Inferior parietal cortex (tissue), 1 donor: Measurements from ENCODE around the gene PSPN.
A peak's percentile ranks its signal among the peaks of the same experiment; 100 is the strongest.
"Not testable (repeated sequence)": the region's sequence is repeated elsewhere in the genome, so short reads cannot be mapped to it uniquely, and the experiment has no call there.

Source experiments
- DNase-seq: peaks from one replicate; pipeline ENCODE4 v3.0.0-alpha.2; 2016; ENCODE audit errors: extremely low spot score

The PSPN gene

DNA sequence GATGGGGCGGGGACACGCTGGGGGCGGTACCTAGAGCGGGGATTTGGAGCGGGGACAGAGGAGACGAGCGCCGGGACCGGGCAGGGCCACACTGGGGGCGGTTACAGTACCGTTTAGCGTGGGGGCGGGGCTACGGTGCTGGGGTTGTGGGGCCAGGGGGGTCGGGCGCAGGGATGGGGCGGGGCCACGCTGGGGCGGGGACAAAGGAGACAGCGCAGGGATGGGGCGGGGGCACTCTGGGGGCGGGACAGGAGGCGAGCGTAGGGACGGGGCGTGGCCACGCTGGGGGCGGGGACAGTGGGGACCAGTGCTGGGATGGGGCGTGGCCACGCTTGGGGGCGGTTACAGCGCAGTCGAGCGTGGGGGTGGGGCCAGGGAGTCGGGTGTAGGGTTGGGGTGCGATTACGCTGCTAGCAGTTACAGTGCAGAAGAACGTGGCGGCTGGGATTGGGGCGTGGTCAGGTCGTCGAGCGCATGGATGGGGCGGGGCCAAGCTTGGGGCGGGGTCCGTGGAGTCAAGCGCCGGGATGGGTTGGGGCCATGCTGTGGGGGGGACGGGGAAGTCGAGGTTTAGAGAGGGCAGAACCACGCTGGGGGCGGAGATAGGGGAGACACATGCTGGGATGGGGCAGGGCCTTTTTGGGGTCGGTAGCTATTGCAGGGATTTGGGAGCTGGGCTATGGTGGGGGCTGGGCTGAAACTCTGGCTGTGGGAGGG lies 2.5 kb downstream of the PSPN start:
- peak; percentile 83 for DNase-seq

DNA sequence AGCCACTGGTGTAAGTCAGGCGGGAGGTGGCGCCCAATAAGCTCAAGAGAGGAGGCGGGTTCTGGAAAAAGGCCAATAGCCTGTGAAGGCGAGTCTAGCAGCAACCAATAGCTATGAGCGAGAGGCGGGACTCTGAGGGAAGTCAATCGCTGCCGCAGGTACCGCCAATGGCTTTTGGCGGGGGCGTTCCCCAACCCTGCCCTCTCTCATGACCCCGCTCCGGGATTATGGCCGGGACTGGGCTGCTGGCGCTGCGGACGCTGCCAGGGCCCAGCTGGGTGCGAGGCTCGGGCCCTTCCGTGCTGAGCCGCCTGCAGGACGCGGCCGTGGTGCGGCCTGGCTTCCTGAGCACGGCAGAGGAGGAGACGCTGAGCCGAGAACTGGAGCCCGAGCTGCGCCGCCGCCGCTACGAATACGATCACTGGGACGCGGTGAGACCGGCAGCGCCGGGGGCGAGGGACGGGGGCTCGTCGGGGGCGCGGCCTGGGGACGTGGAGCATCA lies 3.1 kb downstream of the PSPN start, which contains the start of gene ALKBH7:
Gene ALKBH7, plus strand, starts transcription at position 201 of the 502 bp plus-strand sequence. Its CDS starts 27 bp downstream, at position 228.
- DNase-seq: peak; percentile 100

DNA sequence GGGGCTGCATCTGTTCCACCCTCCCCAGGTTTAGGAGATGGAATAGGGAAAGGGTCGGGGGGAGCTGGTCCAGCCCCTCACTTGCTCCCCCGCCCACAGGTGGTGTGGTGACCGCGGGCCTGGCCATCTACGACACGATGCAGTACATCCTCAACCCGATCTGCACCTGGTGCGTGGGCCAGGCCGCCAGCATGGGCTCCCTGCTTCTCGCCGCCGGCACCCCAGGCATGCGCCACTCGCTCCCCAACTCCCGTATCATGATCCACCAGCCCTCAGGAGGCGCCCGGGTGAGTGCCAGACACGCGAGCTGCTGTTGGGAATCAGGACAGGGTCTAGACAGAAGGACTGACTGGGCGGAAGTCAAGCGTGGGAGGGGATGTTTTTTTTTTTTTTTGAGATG lies 11.4 kb downstream of the PSPN start:
- DNase-seq: no peak

DNA sequence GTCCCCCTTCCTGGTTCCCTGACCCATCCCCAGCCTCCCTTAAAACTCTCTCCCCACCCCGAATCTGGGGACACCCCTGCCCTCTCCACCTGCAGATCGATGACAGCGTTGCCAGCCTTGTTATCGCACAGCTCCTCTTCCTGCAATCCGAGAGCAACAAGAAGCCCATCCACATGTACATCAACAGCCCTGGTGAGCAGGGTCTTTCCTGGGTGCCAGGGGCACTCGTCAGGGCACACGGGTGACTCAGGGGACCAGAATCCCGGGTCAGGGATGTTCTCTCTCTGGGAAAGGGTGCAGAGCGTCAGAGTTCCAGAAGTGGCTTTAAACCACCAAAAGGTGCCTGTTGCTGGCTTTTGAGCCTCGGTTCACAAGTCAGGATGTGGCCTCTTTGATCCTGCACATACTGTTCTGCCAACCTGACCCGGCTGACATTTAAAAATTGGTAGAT lies 13.4 kb downstream of the PSPN start:
- DNase-seq: no peak

DNA sequence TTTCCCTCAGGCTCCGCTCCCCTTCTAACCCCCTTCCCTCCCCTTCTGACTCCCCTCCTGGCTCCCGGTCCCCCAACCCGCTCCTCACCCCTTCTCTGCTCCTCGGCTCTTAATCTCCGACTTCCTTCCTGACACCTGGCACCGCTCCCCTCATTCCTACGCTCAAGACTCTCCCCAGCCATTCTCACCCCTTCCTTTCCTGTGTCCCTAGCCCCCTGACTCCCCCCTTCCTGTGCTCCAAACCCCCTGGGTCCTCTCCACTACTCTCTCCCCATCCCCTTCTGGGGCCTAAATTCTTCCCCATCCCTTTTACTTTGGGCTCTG lies 13.7 kb downstream of the PSPN start:
- no peak for DNase-seq

DNA sequence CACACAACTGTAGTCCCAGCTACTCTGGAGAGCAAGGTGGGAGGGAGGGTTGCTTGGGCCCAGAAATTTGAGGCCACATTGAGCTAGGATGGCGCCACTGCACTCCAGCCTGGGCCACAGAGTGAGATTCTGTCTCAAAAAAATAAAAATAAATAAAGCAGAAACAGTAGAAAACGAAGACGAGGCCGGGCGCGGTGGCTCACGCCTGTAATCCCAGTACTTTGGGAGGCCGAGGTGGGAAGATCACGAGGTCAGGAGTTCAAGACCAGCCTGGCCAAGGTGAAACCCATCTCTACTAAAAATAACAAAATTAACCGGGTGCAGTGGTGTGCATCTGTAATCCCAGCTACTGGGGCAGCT lies 14.9 kb downstream of the PSPN start:
- DNase-seq: not testable (repeated sequence)

DNA sequence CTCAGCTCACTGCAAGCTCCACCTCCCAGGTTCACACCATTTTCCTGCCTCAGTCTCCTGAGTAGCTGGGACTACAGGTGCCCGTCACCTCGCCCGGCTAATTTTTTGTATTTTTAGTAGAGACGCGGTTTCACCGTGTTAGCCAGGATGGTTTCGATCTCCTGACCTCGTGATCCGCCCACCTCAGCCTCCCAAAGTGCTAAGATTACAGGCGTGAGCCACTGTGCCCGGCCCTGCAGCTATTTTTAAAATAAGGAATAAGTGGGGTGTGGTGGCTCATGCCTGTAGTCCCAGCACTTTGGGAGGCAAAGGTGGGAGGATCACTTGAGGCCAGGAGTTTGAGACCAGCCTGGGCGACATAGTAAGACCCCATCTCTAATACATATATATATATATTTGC lies 15.3 kb downstream of the PSPN start:
- not testable (repeated sequence) for DNase-seq

DNA sequence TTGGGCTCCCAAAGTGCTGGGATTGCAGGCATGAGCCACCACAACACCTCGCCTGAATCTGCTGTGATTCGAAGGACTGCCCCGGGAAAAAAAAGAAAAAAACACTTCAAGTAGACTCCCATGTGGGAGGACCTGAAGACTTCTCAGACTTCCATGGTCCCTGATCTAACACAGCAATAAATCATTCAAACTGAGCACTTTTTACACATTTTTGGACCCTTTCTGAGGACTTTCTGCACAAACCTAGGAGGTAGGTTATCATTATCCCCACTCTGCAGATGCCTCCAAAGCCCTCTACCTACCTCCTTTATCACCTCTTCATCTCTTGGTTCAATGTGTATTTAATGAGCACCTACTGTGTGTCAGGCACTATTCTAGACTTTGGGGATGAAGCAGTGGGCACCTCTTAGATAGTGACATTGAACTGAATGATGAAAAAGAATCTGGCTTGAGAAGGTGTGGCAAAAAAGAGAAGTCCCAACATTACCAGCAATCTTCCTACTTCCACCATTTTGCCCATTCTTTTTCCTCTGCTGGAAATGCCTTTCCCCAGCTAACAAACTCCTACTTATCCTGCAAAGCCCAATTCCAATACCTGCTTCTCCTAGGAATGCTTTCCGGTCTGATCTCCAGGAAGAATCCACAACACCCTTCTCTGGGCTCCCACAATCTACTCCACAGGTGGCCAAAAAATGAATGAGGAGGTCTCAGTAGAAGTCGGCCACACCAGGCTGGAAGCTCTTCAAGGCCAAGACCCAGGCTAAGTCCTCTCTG lies 16.0 kb downstream of the PSPN start:
- no peak for DNase-seq

DNA sequence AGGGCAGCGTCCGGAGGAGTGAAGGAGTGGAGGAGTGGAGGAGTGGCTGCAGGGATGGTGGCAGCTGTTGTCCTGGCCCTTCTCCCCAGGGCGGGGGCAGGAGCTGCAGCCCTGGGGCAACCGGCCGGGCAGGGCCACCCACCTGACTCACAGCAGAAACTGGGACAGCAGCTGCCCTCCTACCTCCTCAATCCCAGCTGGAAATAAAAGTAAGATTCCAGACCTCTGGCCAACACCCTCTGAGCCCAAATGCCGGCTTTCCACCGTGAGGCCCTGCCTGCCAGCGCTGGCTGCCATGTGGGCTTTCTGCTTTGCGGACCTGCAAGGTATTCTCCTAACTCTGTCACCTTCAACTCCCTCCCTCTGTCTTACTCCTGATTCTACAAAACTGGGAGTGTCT lies 17.7 kb downstream of the PSPN start:
- no peak for DNase-seq

DNA sequence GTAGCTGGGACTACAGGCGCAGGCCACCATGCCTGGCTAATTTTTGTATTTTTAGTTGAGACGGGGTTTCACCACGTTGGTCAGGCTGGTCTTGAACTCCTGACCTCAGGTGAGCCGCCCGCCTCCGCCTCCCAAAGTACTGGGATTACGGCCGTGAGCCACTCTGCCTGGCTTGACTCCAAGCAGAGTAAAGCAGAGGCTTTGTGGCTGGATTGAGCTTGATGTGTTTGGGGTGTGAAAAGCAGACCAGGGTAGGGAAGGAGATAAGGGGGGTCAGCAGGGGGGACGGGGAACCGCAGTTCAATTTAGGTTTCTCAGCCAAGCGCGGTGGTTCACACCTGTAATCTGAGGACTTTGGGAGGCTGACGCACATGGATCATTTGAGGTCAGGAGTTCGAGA lies 18.6 kb downstream of the PSPN start:
- DNase-seq: no peak

DNA sequence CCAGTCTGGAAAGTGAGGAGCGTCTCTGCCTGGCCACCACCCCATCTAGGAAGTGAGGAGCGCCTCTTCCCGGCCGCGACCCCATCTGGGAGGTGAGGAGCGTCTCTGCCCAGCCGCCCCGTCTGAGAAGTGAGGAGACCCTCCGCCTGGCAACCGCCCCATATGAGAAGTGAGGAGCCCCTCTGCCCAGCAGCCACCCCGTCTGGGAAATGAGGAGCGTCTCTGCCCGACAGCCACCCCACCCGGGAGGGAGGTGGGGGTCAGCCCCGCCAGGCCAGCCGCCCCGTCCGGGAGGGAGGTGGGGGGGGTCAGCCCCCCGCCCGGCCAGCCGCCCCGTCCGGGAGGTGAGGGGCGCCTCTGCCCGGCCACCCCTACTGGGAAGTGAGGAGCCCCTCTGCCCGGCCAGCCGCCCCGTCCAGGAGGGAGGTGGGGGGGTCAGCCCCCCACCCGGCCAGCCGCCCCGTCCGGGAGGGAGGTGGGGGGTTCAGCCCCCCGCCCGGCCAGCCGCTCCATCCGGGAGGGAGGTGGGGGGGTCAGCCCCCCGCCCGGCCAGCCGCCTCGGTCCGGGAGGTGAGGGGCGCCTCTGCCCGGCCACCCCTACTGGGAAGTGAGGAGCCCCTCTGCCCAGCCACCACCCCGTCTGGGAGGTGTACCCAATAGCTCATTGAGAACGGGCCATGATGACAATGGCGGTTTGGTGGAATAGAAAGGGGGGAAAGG lies 20.3 kb downstream of the PSPN start:
- DNase-seq: not testable (repeated sequence)

DNA sequence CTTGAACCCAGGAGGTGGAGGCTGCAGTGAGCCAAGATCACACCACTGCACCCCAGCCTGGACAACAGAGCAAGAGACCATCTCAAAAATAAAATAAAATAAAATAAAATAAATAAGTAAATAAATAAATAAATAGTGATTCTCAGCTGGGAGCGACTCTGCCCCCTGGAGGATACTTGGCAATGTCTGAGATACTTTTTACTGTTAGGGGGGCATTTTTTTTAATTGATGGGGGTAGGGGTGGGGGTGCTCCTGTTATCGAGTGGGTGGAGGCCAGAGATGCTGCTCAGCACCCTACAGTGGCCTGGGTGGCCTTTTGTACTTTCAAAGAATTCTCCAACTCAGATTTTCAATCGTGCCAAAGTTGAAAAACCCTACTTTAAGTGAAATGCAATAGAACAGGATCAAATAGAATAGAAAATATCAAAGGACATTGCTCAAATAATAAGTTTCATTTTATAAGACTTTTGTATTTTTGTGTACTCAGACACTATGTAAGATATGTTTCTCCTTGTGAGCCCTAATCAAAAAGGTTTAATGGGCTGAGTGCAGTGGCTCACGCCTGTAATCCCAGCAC lies 21.5 kb downstream of the PSPN start:
- DNase-seq: no peak

DNA sequence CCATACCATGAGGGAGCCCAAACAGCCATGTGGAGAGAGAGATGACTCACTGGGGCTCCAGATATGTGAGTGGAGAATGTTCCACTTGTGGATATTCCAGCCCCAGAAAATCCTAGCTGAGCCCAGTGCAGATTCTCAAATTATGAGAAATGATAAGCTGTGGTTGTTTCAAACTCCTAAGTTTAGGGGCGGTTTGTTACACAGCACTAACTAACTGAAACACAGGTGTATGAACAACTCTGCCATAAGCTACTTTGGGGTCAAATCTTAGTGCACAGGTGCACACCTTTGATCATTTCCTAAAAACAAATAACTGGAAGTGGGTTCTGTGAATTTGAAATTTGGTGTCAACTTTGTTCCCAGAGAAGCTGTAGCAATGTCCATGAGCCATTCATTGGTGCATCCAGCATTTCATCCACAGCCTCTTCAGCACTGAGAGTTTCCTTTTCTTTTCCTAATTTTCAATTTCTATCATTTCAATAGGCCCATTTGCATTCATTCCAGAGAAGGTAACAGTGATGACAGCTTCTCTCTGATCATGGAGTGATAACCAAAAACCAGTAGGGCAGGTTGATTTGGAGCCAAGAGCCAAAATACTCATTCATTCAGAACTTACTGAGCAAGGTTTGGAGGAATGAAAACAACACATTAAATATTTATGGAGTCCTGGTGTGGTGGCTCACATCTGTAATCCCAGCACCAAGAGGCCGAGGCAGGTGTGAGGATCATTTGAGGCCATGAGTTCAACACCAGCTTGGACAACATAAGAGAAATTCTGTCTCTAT lies 23.2 kb downstream of the PSPN start:
- DNase-seq: no peak

DNA sequence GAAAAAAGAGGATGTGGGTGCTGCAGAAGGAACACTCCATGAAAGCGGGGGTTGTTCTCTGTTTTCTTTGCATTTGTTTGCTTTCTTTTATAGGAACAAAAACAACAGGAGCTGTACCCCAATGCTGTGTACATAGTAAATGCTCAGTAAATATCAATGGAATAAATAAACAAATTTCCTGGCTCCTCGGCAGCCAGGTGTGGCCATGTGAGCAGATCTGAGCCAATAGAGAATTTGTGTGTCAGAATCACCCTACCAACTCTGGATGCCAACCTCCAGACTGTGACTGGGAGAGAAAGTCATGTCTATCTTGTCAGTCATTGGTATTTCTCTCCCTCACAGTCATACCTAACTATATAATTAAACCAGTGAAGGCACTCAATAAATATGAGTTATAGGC lies 25.0 kb downstream of the PSPN start:
- no peak for DNase-seq

DNA sequence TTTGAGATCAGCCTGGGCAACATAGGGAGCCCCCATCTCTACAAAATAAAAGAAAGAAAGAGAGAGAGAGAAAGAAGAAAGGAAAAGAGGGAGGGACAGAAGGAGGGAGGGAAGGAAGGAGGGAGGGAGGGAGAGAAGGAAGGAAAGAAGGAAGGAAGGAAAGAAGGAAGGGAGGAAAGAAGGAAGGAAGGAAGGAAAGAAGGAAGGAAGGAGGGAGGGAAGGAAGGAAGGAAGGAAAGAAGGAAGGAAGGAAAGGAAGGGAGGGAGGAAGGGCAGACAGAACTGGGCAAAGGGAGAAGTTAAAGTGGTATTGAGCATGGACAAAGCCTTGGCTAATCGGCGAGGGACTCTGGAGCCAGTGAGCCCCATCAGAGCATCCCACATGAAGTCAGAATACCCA lies 26.5 kb downstream of the PSPN start:
- DNase-seq: not testable (repeated sequence)

DNA sequence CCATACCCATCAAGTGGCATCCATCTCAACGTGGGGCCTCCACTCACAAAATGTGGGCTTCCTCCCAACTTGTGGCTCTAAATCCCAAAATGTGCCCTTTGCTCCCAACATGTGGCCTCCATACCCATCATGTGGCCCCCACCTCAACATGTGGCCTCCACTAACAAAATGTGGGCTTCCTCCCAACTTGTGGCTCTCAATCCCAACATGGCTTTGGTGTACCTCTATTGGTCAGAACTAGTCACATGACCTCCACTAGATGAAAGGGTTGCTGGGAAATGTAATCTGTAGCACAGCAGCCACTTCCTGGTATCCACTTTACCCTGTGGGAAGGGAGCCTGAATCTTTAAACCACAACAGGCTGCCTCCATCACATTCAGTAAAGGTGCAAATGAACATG lies 32.3 kb downstream of the PSPN start:
- DNase-seq: no peak

DNA sequence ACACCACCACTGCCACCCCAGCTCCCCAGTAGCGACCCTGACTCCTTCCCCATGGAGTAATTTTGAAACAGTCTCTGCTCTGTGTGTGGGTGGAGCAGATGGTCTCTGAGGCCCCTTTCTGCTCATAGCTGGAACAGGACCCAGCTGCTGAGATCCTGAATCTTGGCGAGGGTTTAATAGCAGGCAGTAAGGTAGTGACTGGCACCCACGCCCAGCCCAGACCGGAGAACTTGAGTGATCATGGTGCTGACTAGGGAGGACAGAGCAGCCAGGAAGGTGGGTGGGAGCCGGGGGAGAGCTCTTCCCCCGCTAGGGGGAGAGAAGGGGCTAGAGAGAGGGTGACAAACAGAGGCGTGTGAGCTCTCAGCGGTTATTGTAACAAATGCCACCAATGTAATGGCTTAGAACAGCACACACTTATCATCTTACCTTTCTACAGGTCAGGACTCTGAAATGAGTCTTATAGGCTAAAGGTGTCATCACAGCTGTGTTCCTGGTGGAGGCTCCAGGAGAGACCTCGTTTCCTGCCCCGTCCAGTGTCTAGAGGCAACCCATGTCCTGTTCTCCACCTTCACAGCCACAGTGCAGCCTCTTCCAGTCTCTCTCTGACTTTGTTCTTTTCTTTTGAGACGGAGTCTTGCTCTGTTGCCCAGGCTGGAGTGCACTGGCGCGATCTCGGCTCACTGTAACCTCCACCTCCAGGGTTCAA lies 35.1 kb downstream of the PSPN start:
- no peak for DNase-seq

DNA sequence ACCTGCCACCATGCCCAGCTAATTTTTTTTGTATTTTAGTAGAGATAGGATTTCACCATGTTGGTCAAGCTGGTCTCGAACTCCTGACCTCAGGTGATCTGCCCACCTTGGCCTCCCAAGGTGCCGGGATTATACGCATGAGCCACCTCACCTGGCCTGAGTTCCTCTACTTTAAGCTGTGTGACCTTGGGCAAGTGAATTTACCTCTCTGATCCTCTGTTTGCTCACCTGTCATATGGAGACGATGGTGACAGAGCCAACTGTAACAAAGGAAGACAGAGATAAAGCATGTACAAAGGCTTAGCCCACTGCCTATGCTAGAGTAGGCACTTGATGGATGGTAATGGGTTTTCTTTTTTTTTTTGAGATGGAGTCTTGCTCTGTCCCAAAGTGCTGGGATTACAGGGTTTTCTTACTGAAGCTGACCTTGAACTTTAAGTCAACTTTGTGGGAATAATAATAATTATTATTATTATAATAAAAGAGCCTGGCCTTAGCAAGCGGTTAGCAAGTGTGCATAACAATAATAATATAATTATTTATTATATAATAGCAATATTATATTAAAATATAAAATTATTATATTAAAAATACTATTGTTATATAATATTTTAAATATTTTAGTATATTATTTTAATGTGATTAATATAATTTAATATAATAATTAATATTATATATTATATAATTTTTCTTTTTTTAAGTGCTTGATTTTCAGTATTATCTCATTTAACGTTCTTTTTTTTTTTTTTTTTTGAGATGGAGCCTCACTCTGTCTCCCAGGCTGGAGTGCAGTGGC lies 41.0 kb downstream of the PSPN start:
- no peak for DNase-seq

DNA sequence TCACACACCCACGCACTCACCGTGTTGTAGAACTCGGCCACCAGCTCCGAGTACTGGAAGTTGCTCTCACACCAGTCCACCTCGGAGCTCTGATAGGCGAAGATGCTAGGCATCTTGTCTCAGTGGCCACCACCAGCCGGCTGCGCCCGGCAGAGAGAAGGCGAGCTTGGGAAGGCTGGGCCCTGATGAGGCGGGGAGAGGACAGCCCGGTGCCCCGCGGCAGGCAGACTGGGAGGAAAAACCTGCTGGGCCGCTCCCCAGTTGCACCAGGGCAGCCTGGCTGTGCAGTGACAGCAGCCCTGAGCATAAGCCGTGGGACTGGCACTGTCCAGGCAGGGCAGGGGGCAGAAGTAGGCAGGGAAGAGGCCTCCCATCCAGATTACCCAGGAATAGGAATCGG lies 42.3 kb downstream of the PSPN start, which contains the start of gene ACER1:
Gene ACER1, minus strand, starts transcription at position 174 of the 400 bp plus-strand sequence. Its CDS starts 61 bp downstream, at position 113.
- DNase-seq: no peak

DNA sequence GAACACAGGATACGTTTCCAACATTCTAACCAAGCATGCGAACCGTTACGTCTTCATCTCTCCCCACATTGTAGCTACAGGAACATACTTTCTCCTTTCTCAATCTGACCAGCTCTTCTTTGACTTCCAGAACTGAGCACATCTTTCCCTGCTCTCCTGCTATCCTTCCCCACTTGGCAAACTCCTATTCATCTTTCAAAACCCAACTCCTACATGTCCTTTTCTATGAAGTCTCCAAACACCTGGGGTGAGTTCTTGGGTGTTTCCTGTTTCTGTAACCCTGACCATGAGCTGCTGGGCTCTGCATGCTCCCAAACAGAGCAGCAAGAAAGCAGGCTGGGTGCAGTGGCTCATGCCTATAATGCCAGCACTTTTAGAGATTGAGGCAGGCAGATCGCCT lies 48.9 kb downstream of the PSPN start:
- DNase-seq: no peak
